Stimulated activated CD4-positive, alpha-beta T cell treated with anti-CD3 and anti-CD28 coated beads, Interleukin-2, amount 100 ng/mL, for 24 hours (primary cell): ENCODE results near the gene FCER2.
"Not testable (repeated sequence)": the region's sequence is repeated elsewhere in the genome, so short reads cannot be mapped to it uniquely, and the experiment has no call there.

Experiments
- DNase-seq, 2 donors: peaks; one replicate each; pipeline ENCODE4 v3.0.0-alpha.2; 2020

The FCER2 gene, protein sequence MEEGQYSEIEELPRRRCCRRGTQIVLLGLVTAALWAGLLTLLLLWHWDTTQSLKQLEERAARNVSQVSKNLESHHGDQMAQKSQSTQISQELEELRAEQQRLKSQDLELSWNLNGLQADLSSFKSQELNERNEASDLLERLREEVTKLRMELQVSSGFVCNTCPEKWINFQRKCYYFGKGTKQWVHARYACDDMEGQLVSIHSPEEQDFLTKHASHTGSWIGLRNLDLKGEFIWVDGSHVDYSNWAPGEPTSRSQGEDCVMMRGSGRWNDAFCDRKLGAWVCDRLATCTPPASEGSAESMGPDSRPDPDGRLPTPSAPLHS

DNA sequence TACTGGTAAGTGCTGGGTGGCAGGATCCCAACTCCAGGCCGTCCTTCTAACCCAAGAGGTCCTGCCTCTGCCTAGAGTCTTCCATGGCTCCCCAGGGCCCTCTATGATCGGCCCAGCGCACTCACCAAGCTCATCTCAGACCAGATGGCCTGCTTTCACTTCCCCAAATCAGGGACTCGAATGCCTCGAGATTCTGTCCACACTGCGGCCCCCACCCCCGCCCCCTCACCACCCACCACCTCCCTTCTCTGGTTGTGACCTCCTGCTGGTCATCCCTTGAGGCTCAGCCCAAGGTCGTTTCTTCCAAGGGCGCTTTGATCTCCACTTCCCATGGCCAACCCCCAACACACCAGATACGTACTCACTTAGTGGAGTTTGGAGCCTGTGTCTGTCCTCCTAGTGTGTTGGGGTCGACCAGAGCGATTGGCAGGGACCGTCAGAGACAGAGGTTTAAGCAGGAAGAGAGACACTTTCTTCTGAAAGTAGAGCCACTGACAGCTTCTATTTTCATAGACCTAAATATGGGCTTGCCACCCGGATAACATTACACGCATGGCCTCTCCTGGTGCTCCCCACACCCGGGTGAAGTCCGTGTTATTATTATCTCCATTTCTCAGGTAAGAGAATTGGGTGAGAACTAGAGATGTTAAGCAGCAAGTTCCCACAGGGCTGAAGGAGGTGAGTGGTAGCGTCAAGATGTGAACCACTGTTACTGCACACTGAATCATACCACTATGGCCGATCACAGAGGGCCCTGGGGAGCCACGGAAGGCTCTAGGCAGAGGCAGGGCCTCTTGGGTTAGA is at the start of gene FCER2:
Gene FCER2, minus strand, starts transcription at position 478 of the 804 bp plus-strand sequence. CDS start 2,371 bp downstream, outside the sequence.
- no peak for DNase-seq

DNA sequence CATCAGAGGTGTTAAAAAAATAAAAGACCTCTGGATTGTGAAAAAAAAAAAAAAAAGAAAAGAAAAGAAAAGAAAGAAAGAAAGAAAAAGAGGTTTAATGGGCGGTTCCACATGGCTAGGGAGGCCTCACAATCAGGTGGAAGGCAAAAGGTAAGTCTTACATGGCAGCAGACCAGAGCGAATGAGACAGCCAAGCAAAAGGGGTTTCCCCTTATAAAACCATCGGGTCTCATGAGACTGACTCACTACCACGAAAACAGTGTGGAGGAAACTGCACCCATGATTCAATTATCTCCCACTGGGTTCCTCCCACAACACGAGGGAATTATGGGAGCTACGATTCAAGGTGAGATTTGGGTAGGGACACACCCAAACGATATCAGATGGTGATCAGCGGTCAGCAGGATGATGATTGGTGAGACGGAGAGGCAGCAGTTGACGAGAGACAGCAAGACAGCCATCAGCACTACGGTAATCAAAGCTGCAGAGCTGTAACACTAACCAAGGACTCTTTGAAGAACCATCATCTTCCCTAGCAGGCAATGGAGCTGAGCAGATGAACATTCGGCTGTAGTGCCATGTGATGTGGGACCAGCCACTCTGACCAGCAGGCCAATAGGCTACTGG is 49.3 kb upstream of the FCER2 start:
- DNase-seq, result peak; percentile 34 to 60

DNA sequence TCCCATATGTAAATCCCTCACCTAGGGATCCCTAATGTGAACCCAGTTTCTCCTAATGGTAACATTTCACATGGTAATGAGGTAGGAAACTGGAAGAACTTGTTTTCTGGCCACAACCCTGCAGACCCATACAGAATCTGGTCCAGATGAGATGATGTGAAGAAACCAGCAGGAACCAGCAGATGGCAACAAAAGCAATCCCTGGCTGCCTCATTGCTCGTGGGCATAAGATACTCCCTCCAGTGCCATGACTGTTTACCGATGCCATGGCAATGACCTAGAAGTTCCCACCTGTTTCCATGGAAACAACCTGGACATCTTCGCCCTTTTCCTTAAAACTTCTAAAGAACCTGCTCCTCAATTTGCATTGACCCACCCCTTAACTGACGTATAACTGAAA is 46.8 kb upstream of the FCER2 start:
- DNase-seq, result no peak

- no peak for DNase-seq
These were observed 46.2 kb upstream of the FCER2 start for GRCh38 chr19:7748171-7748570.

GRCh38 chr19:7746903-7747884 is 45.3 kb upstream of the FCER2 start, which contains the start of gene CD209:
TSS of gene CD209 (minus strand) at chr19:7747534. CDS start at chr19:7747511, 23 bp downstream.
- DNase-seq, result no peak

- not testable (repeated sequence) for DNase-seq
These were observed 44.4 kb upstream of the FCER2 start for GRCh38 chr19:7746306-7746705.

- DNase-seq, result no peak
These were observed 43.1 kb upstream of the FCER2 start for GRCh38 chr19:7744871-7745650.

DNA sequence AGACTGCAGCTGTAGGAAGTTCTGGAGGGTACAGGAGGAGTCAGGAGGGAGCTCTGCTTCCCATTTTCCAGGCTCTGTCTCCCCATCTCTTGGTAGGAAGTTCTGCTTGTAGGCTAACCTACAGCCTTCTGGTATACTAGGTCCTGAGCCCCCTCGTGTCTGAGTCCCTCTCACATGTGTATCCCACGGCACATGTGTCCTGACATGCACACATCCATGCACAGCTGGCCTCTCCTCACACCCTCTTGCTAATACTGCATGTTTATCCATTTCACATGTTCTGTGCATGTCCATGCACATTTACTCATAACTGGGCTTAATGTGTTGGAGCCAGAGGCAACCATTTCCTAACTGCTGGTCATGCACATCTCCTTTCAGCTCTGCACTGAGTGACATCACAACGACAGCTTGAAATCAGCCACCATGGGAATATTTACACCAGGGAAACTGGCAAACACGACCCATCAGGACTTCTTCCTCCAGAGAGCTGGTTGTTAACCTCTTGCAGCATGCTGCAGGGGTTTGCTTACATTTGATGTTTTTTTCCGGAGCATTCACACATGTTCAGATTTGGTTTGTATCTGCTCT is 42.4 kb upstream of the FCER2 start:
- no peak for DNase-seq

DNA sequence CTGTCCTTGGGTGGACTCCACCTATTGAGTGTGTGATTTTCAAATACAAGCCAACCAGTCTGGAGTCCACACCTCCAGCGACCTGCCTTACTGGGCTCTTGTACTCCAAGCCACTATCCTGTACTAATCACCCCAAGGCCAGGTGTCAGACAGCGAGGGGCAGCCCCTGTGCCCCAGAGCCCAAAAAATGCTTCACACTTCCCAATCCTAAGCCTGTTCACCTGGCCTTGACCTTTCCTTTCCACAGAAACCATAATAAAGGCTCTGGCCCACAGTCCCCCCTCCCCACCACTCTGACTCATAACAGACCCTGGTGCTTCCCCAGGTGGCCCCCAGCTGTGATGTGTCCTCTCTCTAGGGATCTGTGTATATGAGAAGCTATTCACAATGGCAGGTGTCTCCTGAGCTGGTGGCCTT is 41.5 kb upstream of the FCER2 start:
- DNase-seq, result peak in 1 of 2 donors; percentile 12

DNA sequence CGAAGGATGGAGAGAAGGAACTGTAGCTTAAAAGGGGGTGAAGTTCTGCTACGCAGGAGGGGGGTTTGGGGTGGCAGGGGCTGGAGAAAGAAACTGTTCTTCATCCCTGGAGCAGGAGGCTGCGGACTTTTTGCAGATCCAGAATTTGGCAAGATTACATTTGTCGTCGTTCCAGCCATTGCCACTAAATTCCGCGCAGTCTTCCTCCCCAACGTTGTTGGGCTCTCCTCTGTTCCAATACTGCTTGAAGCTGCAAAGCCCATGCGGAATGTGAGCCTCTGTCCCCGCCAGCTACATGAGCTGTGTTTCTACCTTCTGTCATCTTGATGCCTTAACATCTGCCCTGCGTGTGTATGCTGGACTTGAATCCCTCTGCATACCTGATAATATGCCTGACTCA is 41.1 kb upstream of the FCER2 start:
- DNase-seq, result no peak

- no peak for DNase-seq
These were observed 40.6 kb upstream of the FCER2 start for GRCh38 chr19:7742575-7742974.

- DNase-seq, result no peak
These were observed 38.7 kb upstream of the FCER2 start for GRCh38 chr19:7740682-7741054.

DNA sequence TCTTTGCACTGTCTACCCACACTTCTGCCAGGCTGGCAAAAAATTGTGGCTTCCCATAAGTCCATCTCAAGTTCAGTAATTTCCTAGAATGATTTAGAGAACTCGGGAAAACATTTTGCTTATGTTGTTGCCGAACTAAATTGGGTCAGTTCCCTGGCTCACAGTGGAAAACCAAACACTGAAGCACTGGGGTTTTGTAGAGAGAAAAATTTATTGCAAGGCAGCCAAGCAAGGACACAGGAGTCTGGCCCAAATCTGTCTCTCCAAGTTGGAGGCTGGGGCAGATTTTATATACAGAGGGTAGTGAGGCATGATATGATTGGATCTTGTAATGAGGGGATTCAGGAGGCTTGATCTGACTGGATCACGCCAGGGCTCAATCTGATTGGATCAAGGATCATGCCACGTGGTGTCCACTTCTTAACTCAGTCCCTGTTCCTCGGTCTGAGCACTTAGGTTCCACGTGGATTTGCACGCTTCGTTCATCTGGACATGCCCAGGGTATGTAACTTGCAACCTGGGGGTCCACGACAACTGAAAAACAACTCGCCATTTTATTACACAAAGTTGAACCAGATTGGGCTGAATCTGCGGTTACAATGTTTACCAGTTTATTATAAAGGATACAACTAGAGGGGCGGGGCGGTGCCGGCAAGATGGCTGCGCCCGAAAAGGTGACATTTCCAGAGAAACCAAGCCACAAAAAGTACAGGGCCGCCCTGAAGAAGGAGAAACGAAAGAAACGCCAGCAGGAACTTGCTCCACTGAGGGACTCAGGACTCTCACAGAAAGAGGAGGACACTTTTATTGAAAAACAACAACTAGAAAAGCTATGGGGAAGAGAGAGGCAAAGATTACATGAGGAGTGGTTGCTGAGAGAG is 38.1 kb upstream of the FCER2 start:
- DNase-seq, result no peak

DNA sequence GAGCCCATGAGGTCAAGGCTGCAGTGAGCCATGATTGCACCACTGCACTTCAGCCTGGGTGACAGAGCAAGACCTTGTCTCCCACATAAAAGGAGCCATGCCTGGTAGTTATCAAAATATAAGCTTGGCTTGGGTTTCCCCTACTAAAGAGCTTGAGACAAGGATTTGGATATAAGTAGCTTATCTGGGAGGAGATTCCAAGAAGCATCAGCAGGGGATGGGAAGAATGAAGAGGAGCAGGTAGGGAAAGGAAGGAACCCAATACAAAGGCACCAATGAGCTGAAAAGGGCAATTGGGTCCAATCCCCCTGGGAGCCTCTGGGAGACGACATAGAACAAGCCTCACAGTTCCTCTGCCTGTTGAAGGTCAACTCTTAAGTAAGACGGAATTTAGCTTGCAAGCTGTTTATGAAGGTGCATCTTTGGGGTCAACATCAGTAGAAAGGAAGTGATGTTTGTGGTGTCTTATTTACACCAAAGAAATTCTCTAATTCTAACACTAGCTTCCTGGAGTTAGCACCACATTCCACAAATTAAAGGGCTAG is 37.4 kb upstream of the FCER2 start:
- DNase-seq, result no peak

DNA sequence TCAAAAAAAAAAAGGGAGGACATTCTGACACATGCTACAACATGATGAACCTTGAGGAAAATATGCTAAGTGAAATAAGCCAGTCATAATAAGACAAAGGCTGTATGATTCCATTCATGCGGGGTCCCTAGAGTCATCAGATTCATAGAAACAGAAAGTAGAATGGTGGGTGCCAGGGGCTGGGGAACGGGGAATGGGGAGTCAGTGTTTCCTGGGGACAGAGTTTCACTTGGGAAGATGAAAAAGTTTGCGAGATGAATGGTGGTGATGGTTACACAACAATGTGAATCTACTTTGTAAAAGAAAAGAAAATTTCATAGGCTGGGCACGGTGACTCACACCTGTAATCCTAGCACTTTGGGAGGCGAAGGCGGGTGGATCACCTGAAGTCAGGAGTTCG is 36.1 kb upstream of the FCER2 start:
- DNase-seq, result peak; percentile 55 to 57

DNA sequence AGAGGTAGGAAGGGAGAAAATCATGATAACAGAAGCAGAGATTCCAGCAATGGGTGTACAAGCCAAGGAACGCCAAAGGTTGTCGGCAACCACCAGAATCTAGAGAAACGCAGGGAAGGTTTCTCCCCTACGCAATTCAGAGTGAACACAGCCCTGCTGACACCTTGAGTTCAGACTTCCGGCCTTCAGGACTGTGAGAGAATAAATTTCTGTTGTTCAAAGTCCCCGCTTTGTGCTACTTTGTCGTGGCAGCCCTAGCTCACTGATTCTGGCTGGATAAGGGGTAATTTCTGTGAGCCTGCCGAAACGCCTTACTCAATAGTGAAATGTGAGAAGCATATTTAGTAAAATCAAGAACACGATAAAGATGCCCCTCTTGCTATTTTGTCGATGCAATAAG is 35.3 kb upstream of the FCER2 start:
- DNase-seq, result no peak

DNA sequence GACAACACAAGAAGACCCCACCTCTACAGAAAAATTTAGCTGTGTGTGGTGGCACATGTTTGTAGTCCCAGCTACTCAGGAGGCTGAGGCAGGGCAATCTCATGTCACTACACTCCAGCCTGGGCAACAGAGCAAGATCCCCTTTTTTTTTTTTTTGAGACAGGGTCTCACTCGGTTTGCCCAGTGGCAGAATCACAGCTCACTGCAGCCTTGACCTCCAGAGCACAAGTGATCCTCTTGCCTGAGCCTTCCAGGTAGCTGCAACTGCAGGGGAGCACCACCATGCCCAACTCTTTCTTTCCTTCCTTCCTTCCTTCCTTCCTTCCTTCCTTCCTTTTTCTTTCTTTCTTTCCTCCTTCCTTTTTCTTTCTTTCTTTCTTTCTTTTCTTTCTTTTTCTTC is 34.2 kb upstream of the FCER2 start:
- no peak for DNase-seq

DNA sequence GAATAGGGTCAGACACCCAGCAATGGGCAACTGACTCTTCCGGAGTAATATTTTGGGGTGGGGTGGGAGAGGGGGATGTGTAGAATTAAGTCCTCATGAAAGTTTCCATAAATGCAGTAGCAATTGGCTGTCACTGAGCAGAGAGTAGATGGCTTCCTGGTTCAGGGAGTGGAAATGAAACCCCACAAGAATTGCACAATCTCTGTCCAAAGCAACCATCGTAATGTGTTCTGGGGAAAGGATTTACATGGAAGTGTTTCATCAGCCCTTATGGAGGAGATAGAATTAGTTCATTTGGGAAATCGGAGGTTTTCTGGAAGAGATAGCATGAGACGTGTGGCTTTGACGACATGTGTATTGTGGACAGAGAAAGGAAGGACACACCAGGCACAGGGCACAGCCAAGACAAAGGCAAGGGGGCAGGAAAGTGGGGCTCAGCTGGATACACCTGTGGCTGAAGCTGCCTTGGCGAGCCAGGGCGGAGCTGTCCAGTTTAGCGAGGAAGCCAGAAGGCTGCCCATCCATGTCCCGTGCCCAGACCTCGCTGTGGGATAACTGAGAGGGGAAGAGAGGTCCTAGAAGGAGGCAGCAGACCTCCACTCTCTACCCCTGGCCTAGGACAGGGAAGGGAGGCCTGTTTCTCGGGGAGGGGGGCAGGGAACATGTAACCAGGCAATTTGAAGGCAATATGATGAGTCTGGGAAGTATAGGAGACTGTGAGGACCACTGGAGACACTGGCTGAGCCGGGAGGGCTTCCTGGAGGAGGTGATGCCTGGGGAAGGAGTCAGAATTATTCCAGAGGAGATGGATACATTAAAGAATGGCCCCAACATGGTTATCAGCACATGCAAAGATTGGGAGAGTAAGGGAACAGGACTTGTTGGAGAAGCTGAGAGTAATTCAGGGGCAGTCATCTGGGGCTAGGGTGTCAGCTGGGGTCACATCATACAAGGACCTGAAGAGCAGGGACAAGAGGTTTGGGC is 32.6 kb upstream of the FCER2 start:
- no peak for DNase-seq

DNA sequence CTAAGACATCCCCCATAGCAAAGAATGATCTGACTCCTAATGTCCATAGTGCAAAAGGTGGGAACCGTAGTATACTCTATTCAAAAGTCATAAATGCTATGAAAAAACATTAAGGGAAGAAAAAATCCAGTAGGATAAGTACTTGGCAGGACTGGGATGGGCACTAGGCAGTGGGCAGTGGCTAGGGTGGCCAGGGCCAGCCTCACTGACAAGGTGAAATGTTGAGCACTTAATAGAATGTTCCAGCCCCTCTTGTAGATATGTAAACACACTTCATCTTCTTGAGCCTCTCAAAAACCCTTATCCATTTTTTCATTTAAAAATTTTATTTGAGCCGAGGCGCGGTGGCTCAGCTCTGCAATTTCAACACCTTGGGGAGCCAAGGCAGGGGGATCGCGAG is 31.4 kb upstream of the FCER2 start:
- DNase-seq, result no peak
